NCI-H345 treated with DMSO at 0.1 percent for 48 hours (cell line): ENCODE data around the gene CSNK1G1.
"Not testable (repeated sequence)": the region's sequence is repeated elsewhere in the genome, so short reads cannot be mapped to it uniquely, and the experiment has no call there.

Experiments used
- DNase-seq: peaks from one replicate; lab custom pipeline; 2025; ENCODE audit not compliant: unreplicated experiment; lab: John Stamatoyannopoulos, UW

CSNK1G1 gene

DNA sequence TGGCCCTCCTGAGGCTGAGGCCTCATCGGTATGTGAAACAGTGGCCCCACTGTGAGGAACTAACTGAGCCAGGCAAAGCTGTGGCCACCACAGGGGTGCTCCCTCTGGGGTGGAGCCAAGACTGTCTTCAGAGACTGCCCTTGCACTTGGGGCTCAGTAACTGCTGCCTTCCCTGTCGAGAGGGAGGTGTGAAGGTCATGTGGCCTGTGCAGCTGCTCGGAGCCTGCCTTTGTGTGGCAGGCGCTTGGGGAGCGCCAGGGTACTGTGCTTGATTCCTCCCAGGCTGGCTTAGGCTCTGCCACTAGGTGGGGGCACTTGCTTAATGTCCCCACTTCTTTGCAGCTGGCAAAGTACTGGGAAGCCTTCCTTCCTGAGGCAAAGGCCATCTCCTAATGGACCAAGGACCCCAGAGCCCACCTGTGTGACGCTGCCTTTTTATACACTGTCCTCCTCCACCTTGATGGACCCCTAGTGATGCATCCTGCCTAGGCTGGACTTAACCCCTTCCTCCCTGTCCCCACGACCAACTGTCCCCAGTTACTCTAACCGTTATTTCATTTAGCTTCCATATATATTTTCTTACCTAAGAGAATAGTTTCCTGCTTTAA, 218.6 kb downstream of the CSNK1G1 start:
- no peak for DNase-seq

DNA sequence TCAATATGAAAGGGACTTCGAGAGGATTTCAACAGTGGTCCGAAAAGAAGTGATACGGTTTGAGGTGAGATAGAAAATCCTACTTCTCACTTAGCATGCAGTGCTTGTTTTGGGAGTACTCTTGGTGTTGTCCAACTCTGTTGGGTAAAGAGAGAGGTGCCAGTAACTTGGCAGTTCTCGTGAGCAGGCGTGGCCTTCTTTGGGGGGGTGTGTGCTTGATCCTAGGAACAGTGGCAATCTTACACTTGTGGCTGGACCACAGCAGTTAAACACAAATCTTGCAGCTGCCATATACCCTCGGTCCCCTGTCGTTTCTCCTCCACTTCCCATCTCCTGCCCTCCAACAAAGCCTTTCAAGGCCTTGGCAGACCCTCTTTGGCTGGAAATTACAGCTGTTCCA, 219.6 kb downstream of the CSNK1G1 start:
- DNase-seq = no peak

DNA sequence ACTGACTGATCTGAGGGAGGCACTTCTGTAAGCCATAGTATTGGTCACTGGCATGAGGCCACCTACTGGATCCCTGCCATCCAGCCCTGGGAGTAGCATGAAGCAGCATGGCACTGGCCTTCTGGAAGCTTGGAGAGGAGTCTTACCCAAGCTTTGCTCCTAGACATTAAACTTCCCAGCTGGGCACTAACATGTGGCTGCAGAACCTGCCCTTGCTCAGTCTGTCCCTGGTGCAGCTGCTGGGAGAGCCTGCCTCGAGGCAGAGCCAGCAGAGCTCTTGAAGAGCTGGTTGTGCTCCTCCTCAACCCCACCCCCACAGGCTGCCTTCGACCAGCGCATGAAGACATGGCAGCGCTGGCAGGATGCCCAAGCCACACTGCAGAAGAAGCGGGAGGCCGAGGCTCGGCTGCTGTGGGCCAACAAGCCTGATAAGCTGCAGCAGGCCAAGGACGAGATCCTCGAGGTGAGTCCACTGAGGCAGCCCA, 221.6 kb downstream of the CSNK1G1 start:
- no peak for DNase-seq

DNA sequence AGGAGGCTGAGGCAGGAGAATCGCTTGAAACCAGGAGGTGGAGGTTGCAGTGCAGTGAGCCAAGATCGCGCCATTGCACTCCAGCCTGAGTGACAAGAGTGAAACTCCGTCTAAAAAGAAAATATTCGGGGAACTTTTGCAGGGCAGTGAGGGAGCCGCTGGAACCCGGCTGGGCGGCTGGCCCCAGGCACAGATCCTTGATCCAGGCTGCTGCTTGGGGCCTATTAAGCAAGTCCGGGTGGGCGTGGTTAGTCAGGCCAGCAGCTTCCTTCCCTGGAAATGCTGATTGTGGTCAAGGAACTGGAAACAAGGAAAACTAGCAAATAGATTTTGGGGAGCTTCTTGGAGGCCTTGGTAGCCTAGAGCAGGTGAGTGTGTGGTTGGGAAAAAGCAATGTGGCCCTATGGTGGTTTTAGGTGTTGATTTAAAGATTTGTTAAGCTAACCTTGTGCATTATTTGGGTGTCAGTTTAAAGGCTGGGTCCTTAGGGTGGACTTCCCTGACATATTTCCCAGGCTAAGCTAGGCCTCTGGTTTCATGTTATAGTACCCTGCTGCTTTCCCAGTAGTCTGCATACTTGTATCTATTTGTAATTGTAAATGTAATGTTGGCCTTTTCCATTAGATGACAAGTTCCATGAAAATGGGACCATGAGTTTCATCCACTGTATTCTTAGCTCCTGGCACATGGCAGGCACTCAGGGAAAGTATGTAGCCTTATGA, 222.2 kb downstream of the CSNK1G1 start:
- DNase-seq = no peak

DNA sequence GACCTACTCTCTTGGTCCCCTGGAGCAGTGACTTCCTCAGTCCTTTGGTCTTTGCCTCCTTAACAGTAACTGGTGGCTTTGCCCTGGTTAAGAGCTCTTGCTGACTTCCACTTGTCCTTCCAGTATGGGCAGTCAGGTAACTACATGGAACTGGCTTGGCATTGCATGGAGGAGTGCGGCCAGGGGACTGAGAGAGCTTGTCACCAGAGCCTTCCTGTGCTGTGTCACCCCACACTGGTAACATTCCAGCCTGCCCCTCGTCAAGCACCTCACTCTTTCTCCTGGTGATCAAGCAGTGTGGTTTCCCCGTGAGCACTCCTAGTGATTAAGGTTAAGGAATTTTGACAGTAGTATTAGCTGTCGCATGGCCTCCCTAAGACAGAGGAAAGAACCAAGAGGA, 223.8 kb downstream of the CSNK1G1 start:
- DNase-seq = no peak

DNA sequence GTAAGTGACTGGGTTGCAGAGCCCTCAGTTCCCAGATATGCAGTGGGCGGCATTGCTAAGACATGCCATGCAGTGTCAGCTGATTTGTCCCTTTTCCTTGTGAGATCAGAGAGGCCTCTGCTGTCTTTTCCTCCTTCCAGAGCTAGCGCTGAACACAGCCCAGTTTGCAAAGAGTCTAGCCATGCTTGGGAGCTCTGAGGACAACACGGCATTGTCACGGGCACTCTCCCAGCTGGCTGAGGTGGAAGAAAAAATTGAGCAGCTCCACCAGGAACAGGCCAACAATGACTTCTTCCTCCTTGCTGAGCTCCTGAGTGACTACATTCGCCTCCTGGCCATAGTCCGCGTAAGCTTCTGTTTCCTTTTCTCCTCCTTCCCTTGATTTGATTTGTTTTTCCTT, 224.4 kb downstream of the CSNK1G1 start:
- DNase-seq = no peak

DNA sequence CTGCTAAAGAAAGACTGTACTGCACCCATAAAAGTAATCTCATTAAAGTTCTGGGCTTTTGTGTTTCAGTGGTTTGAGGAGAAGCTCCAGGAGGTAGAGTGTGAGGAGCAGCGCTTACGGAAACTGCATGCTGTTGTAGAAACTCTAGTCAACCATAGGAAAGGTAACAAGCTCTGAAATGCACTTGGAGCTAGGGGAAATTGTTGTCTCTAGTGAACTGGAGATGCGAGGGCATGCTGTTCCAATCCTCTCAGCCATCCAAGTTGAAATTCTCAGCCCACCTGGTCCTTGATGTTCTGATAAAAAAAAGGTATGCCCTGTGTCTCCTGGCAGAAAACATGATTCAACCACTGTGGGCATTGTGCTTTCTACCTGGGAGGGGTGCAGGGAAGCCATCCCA, 225.8 kb downstream of the CSNK1G1 start:
- no peak for DNase-seq

DNA sequence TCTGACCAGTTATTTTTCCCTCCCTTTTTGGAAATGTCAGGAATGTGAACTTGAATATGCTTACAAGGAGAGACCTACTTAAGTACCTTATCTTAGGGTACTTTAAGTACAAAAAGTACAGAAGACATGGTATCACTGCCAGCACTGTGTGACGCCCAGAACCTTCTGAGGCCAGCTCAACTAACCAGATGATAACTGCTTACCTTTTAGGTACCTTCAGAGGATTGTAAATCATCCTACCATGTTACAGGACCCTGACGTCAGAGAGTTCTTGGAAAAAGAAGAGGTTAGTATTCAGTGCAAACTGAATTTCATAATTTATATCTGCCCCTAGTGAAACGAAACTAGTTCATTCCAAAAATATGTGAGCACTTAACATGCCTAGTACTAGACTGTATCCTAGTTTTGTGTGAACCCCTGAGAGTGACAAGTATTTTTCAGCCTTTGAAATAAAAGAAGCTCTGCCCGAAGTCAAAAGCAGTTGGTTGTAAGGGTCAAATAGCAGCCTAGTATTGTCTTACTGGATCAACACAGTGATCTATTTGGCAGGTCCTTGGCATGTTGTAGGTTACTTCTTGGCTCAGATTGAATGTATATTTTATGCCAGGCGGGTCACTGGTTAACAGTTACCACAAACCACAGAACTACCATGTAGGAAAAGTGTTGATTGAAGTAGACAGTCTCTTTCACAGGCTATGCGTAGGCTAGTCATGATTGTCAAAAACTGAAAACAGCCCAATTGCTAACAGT, 228.3 kb downstream of the CSNK1G1 start:
- no peak for DNase-seq

DNA sequence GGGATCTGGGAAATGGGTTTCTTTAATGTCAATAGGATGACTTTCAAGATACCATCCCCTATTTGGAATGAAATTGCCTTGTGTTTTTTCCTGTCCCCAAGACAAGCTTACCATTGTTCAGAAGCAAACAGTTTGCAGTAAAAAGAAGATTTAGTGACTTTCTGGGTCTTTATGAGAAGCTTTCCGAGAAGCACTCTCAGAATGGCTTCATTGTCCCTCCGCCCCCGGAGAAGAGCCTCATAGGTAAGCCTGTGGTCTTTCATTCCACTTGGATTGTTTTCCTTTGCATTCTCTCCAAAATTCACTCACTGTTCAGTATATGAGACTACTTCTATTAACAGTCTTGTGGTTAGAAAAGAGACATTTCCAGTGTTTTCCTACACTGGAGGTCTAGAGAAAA, 230.0 kb downstream of the CSNK1G1 start:
- DNase-seq = no peak

DNA sequence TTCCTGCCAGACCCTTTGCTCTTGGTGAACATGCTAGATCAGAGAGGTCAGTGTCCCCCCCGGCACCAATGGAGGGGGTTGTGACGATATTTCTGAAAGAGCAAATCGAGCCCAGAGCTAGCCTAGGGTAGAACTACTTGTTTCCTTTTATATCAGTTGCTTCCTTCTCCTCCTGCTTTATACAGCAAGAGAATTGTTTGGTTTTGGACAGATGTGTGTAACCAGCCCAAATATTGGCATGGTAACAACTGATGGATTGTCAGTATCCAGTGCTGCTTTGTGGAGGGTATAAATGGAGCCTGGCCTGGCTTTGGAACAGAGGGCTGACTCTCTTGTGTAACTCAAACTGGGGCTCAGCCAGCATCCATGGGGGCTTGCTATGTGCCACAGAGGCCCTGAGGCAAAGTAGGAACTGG, 233.0 kb downstream of the CSNK1G1 start:
- DNase-seq = no peak

DNA sequence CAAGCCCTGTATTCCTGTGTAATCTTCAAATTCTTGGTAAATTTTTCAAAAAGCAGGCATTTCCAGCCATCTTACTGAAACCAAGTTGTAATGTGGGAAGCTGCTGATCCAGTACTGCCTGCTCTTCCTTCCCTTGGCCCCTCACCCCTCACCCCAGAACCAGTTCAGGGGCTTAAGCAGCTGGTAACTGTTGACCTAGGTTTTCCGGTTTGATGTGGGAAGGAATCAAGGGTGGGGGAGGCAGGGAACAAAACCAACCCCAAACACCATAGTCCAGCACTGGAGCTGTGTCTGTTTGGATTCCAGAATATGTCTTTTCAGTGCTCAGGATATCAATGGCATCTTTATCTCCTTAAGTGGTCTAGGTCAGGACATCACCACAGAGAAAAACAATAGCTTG, 233.5 kb downstream of the CSNK1G1 start:
- DNase-seq = no peak

DNA sequence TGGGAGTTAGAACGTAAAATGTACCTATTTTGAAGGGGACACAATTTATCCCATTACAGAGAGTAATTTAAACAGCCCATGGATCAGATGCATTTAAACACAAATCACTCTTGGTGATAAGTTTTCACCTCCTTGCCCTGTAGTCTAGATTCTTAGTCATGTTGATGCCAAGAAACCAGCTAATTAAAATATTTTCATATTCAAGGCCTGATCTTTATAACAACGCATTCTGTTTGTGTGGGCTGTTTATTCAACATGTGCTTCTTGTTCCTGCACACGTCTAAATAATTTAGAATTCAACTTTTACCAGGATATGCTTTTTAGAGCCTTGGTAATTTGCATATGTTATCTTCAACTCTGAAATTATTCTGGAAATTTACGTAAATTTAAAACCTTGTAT, 234.4 kb downstream of the CSNK1G1 start:
- no peak for DNase-seq

DNA sequence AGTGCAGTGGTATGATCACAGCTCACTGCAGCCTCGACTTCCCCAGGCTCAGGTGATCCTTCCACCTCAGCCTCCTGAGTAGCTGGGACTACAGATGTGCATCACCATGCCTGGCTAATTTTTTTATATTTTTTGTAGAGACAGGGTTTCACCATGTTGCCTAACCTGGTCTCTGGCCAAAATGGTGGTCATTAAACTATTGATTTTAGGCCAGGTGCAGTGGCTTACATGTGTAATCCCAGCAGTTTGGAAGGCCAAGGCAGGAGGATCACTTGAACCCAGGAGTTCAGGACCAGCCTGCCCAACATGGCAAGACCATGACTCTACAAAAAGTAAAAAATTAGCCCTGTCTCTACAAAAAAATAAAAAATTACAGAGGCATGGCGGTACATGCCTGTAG, 235.7 kb downstream of the CSNK1G1 start:
- not testable (repeated sequence) for DNase-seq

DNA sequence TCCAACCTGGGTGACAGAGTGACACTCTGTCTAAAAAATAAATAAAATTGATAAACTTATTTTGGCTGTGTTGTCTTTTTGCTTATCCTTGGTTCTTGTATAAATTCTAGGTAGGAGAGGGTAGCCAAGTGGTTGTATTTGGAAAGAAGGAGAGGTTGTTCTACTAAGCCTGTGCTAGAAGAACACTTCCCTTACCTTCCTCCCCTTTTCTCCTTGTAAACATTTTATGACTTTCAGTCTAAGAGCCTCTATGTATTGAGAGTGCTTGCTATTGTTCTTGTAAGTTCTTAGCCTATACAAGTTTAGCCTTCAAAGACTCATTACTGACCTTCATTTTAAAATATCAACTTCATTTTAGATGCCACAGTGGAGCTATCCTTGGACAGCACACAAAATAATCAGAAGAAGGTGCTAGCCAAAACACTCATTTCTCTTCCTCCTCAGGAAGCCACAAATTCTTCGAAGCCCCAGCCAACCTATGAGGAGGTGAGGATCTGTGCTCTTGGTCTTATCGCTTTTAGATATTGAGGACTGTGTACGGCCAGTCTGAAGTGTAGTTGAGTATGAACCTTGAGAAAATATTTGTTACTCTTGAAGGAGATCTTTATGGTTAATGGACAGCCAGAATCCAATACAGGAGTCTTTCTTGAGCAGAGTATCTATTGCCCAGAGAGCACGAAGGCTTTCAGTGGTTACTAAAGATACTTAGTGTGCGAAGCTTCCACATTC, 238.1 kb downstream of the CSNK1G1 start:
- no peak for DNase-seq
